HepG2 (cell line): ENCODE results near the gene ILKAP. TPM values are rescaled to one million over a fixed set of nuclear protein-coding genes. Genes with fewer than 3 reads are reported as not detected.
A peak's percentile ranks its signal among the peaks of the same experiment; 100 is the strongest.

Source experiments
- HNF4A ChIP-seq: sonication (generic); formaldehyde crosslinking; IDR thresholded peaks from 2 replicates; pipeline ENCODE4 v1.4.0; 2020; ENCODE audit warnings: missing genetic modification reagents
- NAIF1 ChIP-seq: sonication (generic); formaldehyde crosslinking; IDR thresholded peaks from 2 replicates; pipeline ENCODE4 v1.5.0; 2020; ENCODE audit warnings: mild to moderate bottlenecking, missing genetic modification reagents, borderline replicate concordance
- RARA ChIP-seq: IDR thresholded peaks from 2 replicates; pipeline ENCODE4 v1.6.1; 2016; ENCODE audit warnings: missing genetic modification reagents, missing compliant biosample characterization
- RFXANK ChIP-seq: IDR thresholded peaks from 2 replicates; pipeline ENCODE4 v1.6.1; 2016
- ZMYM4 ChIP-seq: sonication (generic); formaldehyde crosslinking; IDR thresholded peaks from 2 replicates; pipeline ENCODE4 v1.8.1; 2023; ENCODE audit warnings: mild to moderate bottlenecking, missing genetic modification reagents
- ZNF225 ChIP-seq: sonication (generic); formaldehyde crosslinking; IDR thresholded peaks from 2 replicates; pipeline ENCODE4 v1.4.0; 2020; ENCODE audit warnings: mild to moderate bottlenecking, missing genetic modification reagents
- polyA plus RNA-seq, 8 experiments: library from polyadenylated mRNA; depleted of rRNA in 3 of 8; stranded (reverse) in 7 of 8; unstranded in 1 of 8; fragments of >200 nt; fragmentation: Illumina TruSeq in 4 of 8; extraction: Trizol in 4 of 8; gene quantifications; 2 replicates each; pipeline versions ENCODE4 v1.2.1 to v1.2.3, GENCODE V29; 2011 to 2016; ENCODE audit warnings: low read depth in 4 of 8, missing spikeins in 1 of 8, mixed read lengths in 1 of 8; ENCODE audit not compliant: insufficient read depth in 1 of 8
- total RNA-seq, 5 experiments: library from RNA; depleted of rRNA; stranded (reverse); fragments of >200 nt; fragmentation: Illumina TruSeq; extraction: Trizol; gene quantifications; 2 replicates each; pipeline ENCODE4 v1.2.3, GENCODE V29; 2016; ENCODE audit warnings: low read depth in 1 of 5
- TF ChIP-seq, protein P1 (sequence below): IDR thresholded peaks from 2 replicates; pipeline ENCODE4 v1.6.1; 2016; ENCODE audit warnings: low read depth, borderline replicate concordance
- TF ChIP-seq, protein P2 (sequence below): sonication (generic); formaldehyde crosslinking; IDR thresholded peaks from 2 replicates; pipeline ENCODE4 v1.4.0; 2020; ENCODE audit warnings: mild to moderate bottlenecking, missing genetic modification reagents
- TF ChIP-seq, protein P3 (sequence below): sonication (generic); formaldehyde crosslinking; IDR thresholded peaks from 2 replicates; pipeline ENCODE4 v1.4.0; 2020; ENCODE audit warnings: mild to moderate bottlenecking, missing genetic modification reagents
- TF ChIP-seq, protein P4 (sequence below): sonication (generic); formaldehyde crosslinking; IDR thresholded peaks from 2 replicates; pipeline ENCODE4 v1.9.0; 2021; ENCODE audit warnings: missing genetic modification reagents, mild to moderate bottlenecking, borderline replicate concordance
- TF ChIP-seq, protein P5 (sequence below): sonication (generic); formaldehyde crosslinking; IDR thresholded peaks from 2 replicates; pipeline ENCODE4 v1.5.0; 2020; ENCODE audit warnings: mild to moderate bottlenecking, missing genetic modification reagents
- TF ChIP-seq, protein P6 (sequence below): sonication (generic); formaldehyde crosslinking; IDR thresholded peaks from 2 replicates; pipeline ENCODE4 v1.9.0; 2022; ENCODE audit warnings: missing genetic modification reagents, mild to moderate bottlenecking, borderline replicate concordance

The ILKAP gene
- total and polyA plus RNA-seq, 2 of the 13 experiments (the other 11 are each of a cell fraction or from before 2014, with no cell fraction given), result 29.6 to 33.1 TPM

DNA sequence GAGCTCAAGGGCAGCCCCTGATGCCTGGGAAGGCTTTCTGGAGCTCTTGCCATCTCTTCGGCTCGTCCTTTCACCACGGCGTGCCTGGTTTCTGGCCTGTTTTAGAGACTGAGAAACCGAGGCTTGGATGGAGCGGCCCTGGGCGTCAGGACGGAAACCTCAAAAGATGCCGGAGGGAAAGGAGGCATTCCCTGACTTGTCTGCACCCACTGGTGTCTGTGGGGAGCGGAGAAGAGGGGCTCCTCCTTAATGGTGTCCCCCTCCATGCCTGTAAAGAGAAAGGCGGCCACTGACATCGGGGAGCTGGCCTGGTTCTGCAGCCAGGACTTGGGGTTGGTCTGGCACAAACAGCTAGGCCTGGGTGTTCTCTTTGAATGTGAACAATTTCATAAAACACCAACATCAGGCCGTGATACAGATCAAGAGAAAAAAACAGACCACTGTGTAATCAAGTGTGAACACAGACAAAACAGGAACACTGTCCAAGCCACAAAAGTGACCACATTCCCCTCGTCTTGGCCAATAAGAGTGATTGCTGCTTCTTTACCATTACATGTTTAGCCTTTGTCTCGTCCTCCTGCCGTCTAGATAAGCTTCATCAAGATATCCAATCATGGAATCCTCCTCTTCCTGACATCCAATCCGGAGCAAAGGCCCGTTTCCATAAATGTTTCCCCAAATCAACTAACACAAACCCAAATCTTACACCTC, 633 bp upstream of the ILKAP start (continued):
- TF ChIP-seq ZNF225 (CRISPR knock-in tag) (0 out of 2 replicates have a peak, but pooled peaks have one; percentile 31), ZMYM4 (no peak; the same call in 1 of the 2 replicates), RFXANK (CRISPR knock-in tag) (no peak), RARA (CRISPR knock-in tag) (no peak), HNF4A (no peak), NAIF1 (CRISPR knock-in tag) (no peak)
- TF ChIP-seq, protein P1, sequence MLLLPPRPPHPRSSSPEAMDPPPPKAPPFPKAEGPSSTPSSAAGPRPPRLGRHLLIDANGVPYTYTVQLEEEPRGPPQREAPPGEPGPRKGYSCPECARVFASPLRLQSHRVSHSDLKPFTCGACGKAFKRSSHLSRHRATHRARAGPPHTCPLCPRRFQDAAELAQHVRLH, result peak; percentile 6; the same call in 1 of the 2 replicates
- TF ChIP-seq, protein P2, sequence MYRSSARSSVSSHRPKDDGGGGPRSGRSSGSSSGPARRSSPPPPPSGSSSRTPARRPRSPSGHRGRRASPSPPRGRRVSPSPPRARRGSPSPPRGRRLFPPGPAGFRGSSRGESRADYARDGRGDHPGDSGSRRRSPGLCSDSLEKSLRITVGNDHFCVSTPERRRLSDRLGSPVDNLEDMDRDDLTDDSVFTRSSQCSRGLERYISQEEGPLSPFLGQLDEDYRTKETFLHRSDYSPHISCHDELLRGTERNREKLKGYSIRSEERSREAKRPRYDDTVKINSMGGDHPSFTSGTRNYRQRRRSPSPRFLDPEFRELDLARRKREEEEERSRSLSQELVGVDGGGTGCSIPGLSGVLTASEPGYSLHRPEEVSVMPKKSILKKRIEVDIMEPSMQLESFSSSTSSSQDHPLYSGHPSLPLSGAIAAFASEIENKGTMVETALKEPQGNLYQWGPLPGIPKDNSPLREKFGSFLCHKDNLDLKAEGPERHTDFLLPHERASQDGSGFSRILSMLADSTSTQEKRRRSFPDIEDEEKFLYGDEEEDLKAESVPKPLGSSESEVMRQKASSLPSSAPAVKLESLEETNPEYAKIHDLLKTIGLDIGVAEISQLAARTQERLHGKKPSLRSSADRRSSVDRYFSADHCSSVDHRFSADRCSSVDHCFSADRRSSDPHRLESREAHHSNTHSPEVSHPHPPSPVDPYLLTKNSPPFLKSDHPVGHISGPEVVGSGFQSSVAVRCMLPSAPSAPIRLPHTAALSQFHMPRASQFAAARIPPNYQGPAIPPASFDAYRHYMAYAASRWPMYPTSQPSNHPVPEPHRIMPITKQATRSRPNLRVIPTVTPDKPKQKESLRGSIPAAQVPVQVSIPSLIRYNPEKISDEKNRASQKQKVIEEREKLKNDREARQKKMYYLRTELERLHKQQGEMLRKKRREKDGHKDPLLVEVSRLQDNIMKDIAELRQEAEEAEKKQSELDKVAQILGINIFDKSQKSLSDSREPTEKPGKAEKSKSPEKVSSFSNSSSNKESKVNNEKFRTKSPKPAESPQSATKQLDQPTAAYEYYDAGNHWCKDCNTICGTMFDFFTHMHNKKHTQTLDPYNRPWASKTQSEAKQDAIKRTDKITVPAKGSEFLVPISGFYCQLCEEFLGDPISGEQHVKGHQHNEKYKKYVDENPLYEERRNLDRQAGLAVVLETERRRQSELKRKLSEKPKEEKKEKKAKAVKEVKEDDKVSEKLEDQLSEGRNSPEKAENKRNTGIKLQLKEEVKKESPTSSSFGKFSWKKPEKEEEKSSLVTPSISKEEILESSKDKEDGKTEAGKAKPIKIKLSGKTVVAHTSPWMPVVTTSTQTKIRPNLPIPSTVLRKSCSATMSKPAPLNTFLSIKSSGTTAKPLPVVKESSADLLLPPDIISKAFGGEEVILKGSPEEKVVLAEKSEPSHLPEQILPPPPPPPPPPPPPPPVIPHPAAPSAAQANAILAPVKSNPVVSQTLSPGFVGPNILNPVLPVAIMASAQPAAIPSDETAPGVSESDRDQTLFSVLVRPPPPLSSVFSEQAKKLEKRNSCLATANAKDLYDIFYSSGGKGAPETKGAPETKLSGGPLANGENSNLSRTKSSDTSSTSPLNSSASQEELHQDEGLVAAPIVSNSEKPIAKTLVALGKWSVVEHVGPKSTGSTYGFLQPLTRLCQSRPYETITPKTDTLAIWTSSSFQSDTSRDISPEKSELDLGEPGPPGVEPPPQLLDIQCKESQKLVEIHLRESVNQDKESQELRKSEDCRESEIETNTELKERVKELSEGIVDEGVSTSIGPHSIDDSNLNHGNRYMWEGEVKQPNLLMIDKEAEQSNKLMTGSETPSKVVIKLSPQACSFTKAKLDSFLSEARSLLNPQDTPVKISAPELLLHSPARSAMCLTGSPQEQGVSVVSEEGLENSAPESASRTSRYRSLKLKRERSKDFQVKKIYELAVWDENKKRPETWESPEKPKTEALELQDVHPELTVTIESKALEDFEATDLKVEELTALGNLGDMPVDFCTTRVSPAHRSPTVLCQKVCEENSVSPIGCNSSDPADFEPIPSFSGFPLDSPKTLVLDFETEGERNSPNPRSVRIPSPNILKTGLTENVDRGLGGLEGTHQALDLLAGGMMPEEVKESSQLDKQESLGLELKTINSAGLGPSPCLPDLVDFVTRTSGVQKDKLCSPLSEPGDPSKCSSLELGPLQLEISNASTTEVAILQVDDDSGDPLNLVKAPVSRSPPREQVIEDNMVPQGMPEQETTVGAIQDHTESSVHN (CRISPR knock-in tag), result no peak; the same call in 1 of the 2 replicates
- TF ChIP-seq, protein P3, sequence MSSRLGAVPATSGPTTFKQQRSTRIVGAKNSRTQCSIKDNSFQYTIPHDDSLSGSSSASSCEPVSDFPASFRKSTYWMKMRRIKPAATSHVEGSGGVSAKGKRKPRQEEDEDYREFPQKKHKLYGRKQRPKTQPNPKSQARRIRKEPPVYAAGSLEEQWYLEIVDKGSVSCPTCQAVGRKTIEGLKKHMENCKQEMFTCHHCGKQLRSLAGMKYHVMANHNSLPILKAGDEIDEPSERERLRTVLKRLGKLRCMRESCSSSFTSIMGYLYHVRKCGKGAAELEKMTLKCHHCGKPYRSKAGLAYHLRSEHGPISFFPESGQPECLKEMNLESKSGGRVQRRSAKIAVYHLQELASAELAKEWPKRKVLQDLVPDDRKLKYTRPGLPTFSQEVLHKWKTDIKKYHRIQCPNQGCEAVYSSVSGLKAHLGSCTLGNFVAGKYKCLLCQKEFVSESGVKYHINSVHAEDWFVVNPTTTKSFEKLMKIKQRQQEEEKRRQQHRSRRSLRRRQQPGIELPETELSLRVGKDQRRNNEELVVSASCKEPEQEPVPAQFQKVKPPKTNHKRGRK (CRISPR knock-in tag), result no peak; the same call in 1 of the 2 replicates
- TF ChIP-seq, protein P4, sequence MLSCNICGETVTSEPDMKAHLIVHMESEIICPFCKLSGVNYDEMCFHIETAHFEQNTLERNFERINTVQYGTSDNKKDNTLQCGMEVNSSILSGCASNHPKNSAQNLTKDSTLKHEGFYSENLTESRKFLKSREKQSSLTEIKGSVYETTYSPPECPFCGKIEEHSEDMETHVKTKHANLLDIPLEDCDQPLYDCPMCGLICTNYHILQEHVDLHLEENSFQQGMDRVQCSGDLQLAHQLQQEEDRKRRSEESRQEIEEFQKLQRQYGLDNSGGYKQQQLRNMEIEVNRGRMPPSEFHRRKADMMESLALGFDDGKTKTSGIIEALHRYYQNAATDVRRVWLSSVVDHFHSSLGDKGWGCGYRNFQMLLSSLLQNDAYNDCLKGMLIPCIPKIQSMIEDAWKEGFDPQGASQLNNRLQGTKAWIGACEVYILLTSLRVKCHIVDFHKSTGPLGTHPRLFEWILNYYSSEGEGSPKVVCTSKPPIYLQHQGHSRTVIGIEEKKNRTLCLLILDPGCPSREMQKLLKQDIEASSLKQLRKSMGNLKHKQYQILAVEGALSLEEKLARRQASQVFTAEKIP, result no peak
- TF ChIP-seq, protein P5, sequence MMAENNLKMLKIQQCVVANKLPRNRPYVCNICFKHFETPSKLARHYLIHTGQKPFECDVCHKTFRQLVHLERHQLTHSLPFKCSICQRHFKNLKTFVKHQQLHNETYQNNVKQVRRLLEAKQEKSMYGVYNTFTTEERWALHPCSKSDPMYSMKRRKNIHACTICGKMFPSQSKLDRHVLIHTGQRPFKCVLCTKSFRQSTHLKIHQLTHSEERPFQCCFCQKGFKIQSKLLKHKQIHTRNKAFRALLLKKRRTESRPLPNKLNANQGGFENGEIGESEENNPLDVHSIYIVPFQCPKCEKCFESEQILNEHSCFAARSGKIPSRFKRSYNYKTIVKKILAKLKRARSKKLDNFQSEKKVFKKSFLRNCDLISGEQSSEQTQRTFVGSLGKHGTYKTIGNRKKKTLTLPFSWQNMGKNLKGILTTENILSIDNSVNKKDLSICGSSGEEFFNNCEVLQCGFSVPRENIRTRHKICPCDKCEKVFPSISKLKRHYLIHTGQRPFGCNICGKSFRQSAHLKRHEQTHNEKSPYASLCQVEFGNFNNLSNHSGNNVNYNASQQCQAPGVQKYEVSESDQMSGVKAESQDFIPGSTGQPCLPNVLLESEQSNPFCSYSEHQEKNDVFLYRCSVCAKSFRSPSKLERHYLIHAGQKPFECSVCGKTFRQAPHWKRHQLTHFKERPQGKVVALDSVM, result no peak
- TF ChIP-seq, protein P6, sequence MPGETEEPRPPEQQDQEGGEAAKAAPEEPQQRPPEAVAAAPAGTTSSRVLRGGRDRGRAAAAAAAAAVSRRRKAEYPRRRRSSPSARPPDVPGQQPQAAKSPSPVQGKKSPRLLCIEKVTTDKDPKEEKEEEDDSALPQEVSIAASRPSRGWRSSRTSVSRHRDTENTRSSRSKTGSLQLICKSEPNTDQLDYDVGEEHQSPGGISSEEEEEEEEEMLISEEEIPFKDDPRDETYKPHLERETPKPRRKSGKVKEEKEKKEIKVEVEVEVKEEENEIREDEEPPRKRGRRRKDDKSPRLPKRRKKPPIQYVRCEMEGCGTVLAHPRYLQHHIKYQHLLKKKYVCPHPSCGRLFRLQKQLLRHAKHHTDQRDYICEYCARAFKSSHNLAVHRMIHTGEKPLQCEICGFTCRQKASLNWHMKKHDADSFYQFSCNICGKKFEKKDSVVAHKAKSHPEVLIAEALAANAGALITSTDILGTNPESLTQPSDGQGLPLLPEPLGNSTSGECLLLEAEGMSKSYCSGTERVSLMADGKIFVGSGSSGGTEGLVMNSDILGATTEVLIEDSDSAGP (CRISPR knock-in tag), result peak; percentile 66; the same call in 1 of the 2 replicates
